ENCODE data around the gene ZFC3H1. TPM values are rescaled to one million over a fixed set of nuclear protein-coding genes. Genes with fewer than 3 reads are reported as not detected.

The ZFC3H1 gene
- total RNA-seq = 10 to 100 TPM; 20.8 to 45.2 TPM

GRCh38 chr12:71663561-71664410, at the start of gene ZFC3H1, which contains the start of gene THAP2:
TSS of gene ZFC3H1 (minus strand) at chr12:71663848. CDS start at chr12:71663610, 238 bp downstream.
TSS of gene THAP2 (plus strand) at chr12:71664301. CDS start at chr12:71664510, 209 bp downstream.
- no peaks in the 10 kb centered on the region for H3K27me3 ChIP-seq (replicated peaks; ENCODE audit: insufficient read depth)
- intact Hi-C loops (cut with DNase I) = loop anchor here (1.0 kb wide), 1 partner anchor 22 kb away; no protein-coding TSS in a partner anchor
- peak in 3 of 4 experiments; percentile 17 to 31 (median 22) for TF ChIP-seq CTCF (IDR thresholded peaks at IDR 0.05)
- peak; percentile 97 for TF ChIP-seq POLR2AphosphoS5 (IDR thresholded peaks at IDR 0.05)
- TF ChIP-seq POLR2A (IDR thresholded peaks at IDR 0.05) = peak; percentile 96
- H3K27ac ChIP-seq = peak within 1 kb of the TSS; percentile 96 to 97
- H3K4me3 ChIP-seq = peak within 1 kb of the TSS; percentile 83
- no peaks in the 10 kb centered on the region for H3K9me3 ChIP-seq
- H3K4me1 ChIP-seq (replicated peaks) = no peaks in the 10 kb centered on the region
- peak; percentile 97 for DNase-seq (ENCODE audit: low spot score)
- no peaks in the 10 kb centered on the region for H3K36me3 ChIP-seq
- WGBS = under 1% methylated on average over 56 of the region's 57 CpGs

GRCh38 chr12:71710276-71711125, 46.9 kb upstream of the ZFC3H1 start:
- Histone ChIP-seq H3K9me3 (no peaks in the 10 kb centered on the region), H3K4me3 (no peak overlapping the region), H3K36me3 (no peaks in the 10 kb centered on the region), H3K27me3 (replicated peaks; ENCODE audit: insufficient read depth) (no peaks in the 10 kb centered on the region), H3K27ac (no peak overlapping the region), H3K4me1 (replicated peaks) (no peaks in the 10 kb centered on the region)
- WGBS = 91% methylated on average over 7 of the region's 7 CpGs
- no peak for DNase-seq (ENCODE audit: low spot score)
- intact Hi-C loops (cut with DNase I) = no loop called here
- no peak for TF ChIP-seq CTCF (IDR thresholded peaks at IDR 0.05)
- no peak for TF ChIP-seq POLR2AphosphoS5 (IDR thresholded peaks at IDR 0.05)
- no peak for TF ChIP-seq POLR2A (IDR thresholded peaks at IDR 0.05)

- TF ChIP-seq POLR2AphosphoS5 (IDR thresholded peaks at IDR 0.05) = no peak
- TF ChIP-seq CTCF (IDR thresholded peaks at IDR 0.05) = no peak
- TF ChIP-seq POLR2A (IDR thresholded peaks at IDR 0.05) = no peak
- Histone ChIP-seq H3K4me3 (no peak overlapping the region), H3K9me3 (no peaks in the 10 kb centered on the region), H3K36me3 (no peaks in the 10 kb centered on the region), H3K27ac (no peak overlapping the region), H3K4me1 (replicated peaks) (no peaks in the 10 kb centered on the region), H3K27me3 (replicated peaks; ENCODE audit: insufficient read depth) (no peaks in the 10 kb centered on the region)
- no peak for DNase-seq (ENCODE audit: low spot score)
- WGBS = 43% methylated on average over 1 of the region's 1 CpG
- intact Hi-C loops (cut with DNase I) = no loop called here
These were observed 45.0 kb upstream of the ZFC3H1 start for GRCh38 chr12:71708658-71709057.

GRCh38 chr12:71704920-71705319, 41.3 kb upstream of the ZFC3H1 start:
- intact Hi-C loops (cut with DNase I) = no loop called here
- no peaks in the 10 kb centered on the region for H3K4me1 ChIP-seq (replicated peaks)
- 78% methylated on average over 2 of the region's 2 CpGs for WGBS
- DNase-seq (ENCODE audit: low spot score) = no peak
- H3K27ac ChIP-seq = no peak overlapping the region
- H3K9me3 ChIP-seq = no peaks in the 10 kb centered on the region
- no peaks in the 10 kb centered on the region for H3K27me3 ChIP-seq (replicated peaks; ENCODE audit: insufficient read depth)
- H3K36me3 ChIP-seq = no peaks in the 10 kb centered on the region
- TF ChIP-seq POLR2AphosphoS5 (IDR thresholded peaks at IDR 0.05) (no peak), CTCF (IDR thresholded peaks at IDR 0.05) (no peak), POLR2A (IDR thresholded peaks at IDR 0.05) (no peak)
- H3K4me3 ChIP-seq = no peak overlapping the region
